IMR-90 (cell line): ENCODE measurements around the gene PRM2. TPM values are rescaled to one million over a fixed set of nuclear protein-coding genes. Genes with fewer than 3 reads are reported as not detected.

Source experiments
- ATAC-seq: fragments of 200-7000 bp; cut with Tn5 transposase; 2 replicates; pipeline ENCODE4 v1.9.1; 2020; ENCODE audit warnings: low read depth, mild to moderate bottlenecking, moderate library complexity
- BruUV-seq: library from RNA; stranded (reverse); fragments of 400-500 nt; replicated peaks from 2 replicates; lab custom pipeline; 2021; lab: Mats Ljungman, UMichigan
- CTCF ChIA-PET: fragments of 300-600 bp; formaldehyde crosslinking; extraction: SDS; loops from one replicate; lab custom pipeline; 2021; ENCODE audit warnings: antibody characterized with exemption; lab: Yijun Ruan, JAX
- POLR2A ChIA-PET: fragments of 300-600 bp; sonication (Branson Sonifier 250); formaldehyde crosslinking; loops from one replicate; lab custom pipeline; 2022; ENCODE audit warnings: antibody characterized with exemption; ENCODE audit not compliant: unreplicated experiment; lab: Charles Lee
- DNase-seq: peaks from one replicate; pipeline ENCODE4 v3.0.0; 2013
- H2AFZ ChIP-seq: replicated peaks from 2 replicates; pipeline ENCODE3; 2013; ENCODE audit warnings: low read length, mild to moderate bottlenecking; ENCODE audit not compliant: poor library complexity
- H2AK5ac ChIP-seq: 2 replicates; pipeline ENCODE4 v1.6.1; 2013; ENCODE audit warnings: low read depth, low read length, inconsistent platforms
- H2AK9ac ChIP-seq: replicated peaks from 2 replicates; pipeline ENCODE3; 2013; ENCODE audit warnings: mild to moderate bottlenecking, low read depth, low read length, moderate library complexity; ENCODE audit not compliant: poor library complexity
- H2BK120ac ChIP-seq: 2 replicates; pipeline ENCODE4 v1.6.1; 2013; ENCODE audit warnings: low read depth, low read length, inconsistent platforms
- H2BK15ac ChIP-seq: 3 replicates; pipeline ENCODE4 v1.6.1; 2013; ENCODE audit warnings: low read depth, low read length, inconsistent platforms
- H2BK20ac ChIP-seq: 2 replicates; pipeline ENCODE4 v1.6.1; 2013; ENCODE audit warnings: low read depth, mild to moderate bottlenecking, inconsistent platforms, low read length, moderate library complexity
- H2BK5ac ChIP-seq: 2 replicates; pipeline ENCODE4 v1.6.1; 2013; ENCODE audit warnings: mild to moderate bottlenecking, low read depth, low read length, inconsistent platforms; ENCODE audit not compliant: poor library complexity, severe bottlenecking
- H3K14ac ChIP-seq: replicated peaks from 2 replicates; pipeline ENCODE4 v1.6.1; 2013; ENCODE audit warnings: low read depth, low read length, inconsistent platforms
- H3K18ac ChIP-seq: 2 replicates; pipeline ENCODE4 v1.6.1; 2013; ENCODE audit warnings: low read depth, low read length, control low read depth
- H3K23ac ChIP-seq: 2 replicates; pipeline ENCODE4 v1.6.1; 2013; ENCODE audit warnings: low read depth, low read length, inconsistent platforms
- H3K27ac ChIP-seq: 2 replicates; pipeline ENCODE4 v1.5.1; 2013; ENCODE audit warnings: mild to moderate bottlenecking, control low read depth, low read length; ENCODE audit not compliant: insufficient read depth
- H3K27me3 ChIP-seq: 2 replicates; pipeline ENCODE4 v1.6.1; 2013; ENCODE audit warnings: low read length; ENCODE audit not compliant: control insufficient read depth, insufficient read depth
- H3K36me3 ChIP-seq: 2 replicates; pipeline ENCODE4 v1.6.1; 2013; ENCODE audit warnings: low read length, mixed read lengths; ENCODE audit not compliant: control insufficient read depth, insufficient read depth
- H3K4ac ChIP-seq: 2 replicates; pipeline ENCODE4 v1.6.1; 2013; ENCODE audit warnings: low read depth, low read length, inconsistent platforms
- H3K4me1 ChIP-seq: 2 replicates; pipeline ENCODE4 v1.6.1; 2013; ENCODE audit warnings: low read length, mixed read lengths; ENCODE audit not compliant: control insufficient read depth, insufficient read depth
- H3K4me2 ChIP-seq: 2 replicates; pipeline ENCODE4 v1.6.1; 2013; ENCODE audit warnings: low read depth, mild to moderate bottlenecking, control low read depth, low read length, moderate library complexity
- H3K4me3 ChIP-seq: 2 replicates; pipeline ENCODE4 v1.5.1; 2013; ENCODE audit warnings: low read depth, mild to moderate bottlenecking, control low read depth, low read length, moderate library complexity; ENCODE audit not compliant: insufficient read depth
- H3K56ac ChIP-seq: 2 replicates; pipeline ENCODE4 v1.6.1; 2013; ENCODE audit warnings: low read length, inconsistent platforms; ENCODE audit not compliant: insufficient read depth; ENCODE audit errors: extremely low read depth
- H3K79me1 ChIP-seq, 2 experiments: 2 replicates each; pipeline ENCODE4 v1.6.1; 2013; ENCODE audit warnings: low read length in 2 of 2, inconsistent platforms in 1 of 2, low read depth in 1 of 2
- H3K9ac ChIP-seq: 2 replicates; pipeline ENCODE4 v1.6.1; 2013; ENCODE audit warnings: low read depth, low read length, control low read depth
- H3K9me1 ChIP-seq: 2 replicates; pipeline ENCODE4 v1.6.1; 2013; ENCODE audit warnings: low read length, inconsistent platforms; ENCODE audit not compliant: insufficient read depth
- H3K9me3 ChIP-seq: 2 replicates; pipeline ENCODE4 v1.6.1; 2013; ENCODE audit warnings: low read length; ENCODE audit not compliant: control insufficient read depth, insufficient read depth
- H4K20me1 ChIP-seq: 2 replicates; pipeline ENCODE4 v1.6.1; 2013; ENCODE audit warnings: low read length, inconsistent platforms; ENCODE audit not compliant: insufficient read depth
- H4K5ac ChIP-seq: 2 replicates; pipeline ENCODE4 v1.6.1; 2013; ENCODE audit warnings: mild to moderate bottlenecking, low read depth, low read length, control low read depth
- H4K8ac ChIP-seq, 2 experiments: 2 replicates each; pipeline ENCODE4 v1.6.1; 2013; ENCODE audit warnings: low read depth in 2 of 2, low read length in 2 of 2, control low read depth in 1 of 2, inconsistent platforms in 1 of 2
- H4K91ac ChIP-seq: 2 replicates; pipeline ENCODE4 v1.6.1; 2013; ENCODE audit warnings: low read depth, low read length, inconsistent platforms; ENCODE audit not compliant: insufficient read depth
- BHLHE40 ChIP-seq: fragments of 150-350 bp; IDR thresholded peaks from 2 replicates; pipeline ENCODE4 v1.6.1; 2016; ENCODE audit warnings: mild to moderate bottlenecking, low read depth, low read length
- ELK1 ChIP-seq: fragments of 150-350 bp; IDR thresholded peaks from 2 replicates; pipeline ENCODE4 v1.6.1; 2016; ENCODE audit warnings: low read depth, mild to moderate bottlenecking, low read length, moderate library complexity, borderline replicate concordance
- MAFK ChIP-seq: IDR thresholded peaks from 2 replicates; pipeline ENCODE4 v1.6.1; 2012; ENCODE audit warnings: low read depth, low read length, improper control_type of control experiment
- POLR2A ChIP-seq: IDR thresholded peaks from 2 replicates; pipeline ENCODE4 v1.6.1; 2012; ENCODE audit warnings: mild to moderate bottlenecking, low read depth, low read length
- RCOR1 ChIP-seq: IDR thresholded peaks from 2 replicates; pipeline ENCODE4 v1.6.1; 2012; ENCODE audit warnings: mild to moderate bottlenecking, low read length, improper control_type of control experiment; ENCODE audit not compliant: insufficient replicate concordance
- WGBS, 2 experiments: methylation state at CpG; one replicate each; pipeline versions ENCODE4 v1.1.5 to v1.1.7; 2013; ENCODE audit warnings: missing lambda C conversion rate in 2 of 2; ENCODE audit not compliant: insufficient read length in 1 of 2; ENCODE audit errors: extremely low coverage in 2 of 2; 5-methylcytosine and 5-hydroxymethylcytosine counted together
- dilution Hi-C: fragments of 300-500 bp; cut with HindIII; formaldehyde crosslinking; loops from one replicate; pipeline ENCODE4 v1.14.3; 2018; ENCODE audit warnings: low sequenced_read_pairs; ENCODE audit not compliant: unreplicated experiment
- in situ Hi-C: fragments of 300-500 bp; cut with MboI; formaldehyde crosslinking; loops from 3 replicates; pipeline ENCODE4 v1.14.3; 2019; ENCODE audit warnings: low sequenced_read_pairs, inconsistent platforms, mixed read lengths
- intact Hi-C: fragments of 100-400 bp; cut with micrococcal nuclease; formaldehyde crosslinking; loops from 2 replicates; pipeline ENCODE4 v1.10.0; 2022
- polyA plus RNA-seq, 3 experiments: library from polyadenylated mRNA; depleted of rRNA; stranded (reverse); fragments of >200 nt; gene quantifications; 2 replicates each; pipeline ENCODE4 v1.2.3, GENCODE V29; 2012; ENCODE audit warnings: low replicate concordance in 1 of 3
- total RNA-seq: library from RNA; depleted of rRNA; stranded (reverse); fragments of >200 nt; gene quantifications from 2 replicates; pipeline ENCODE4 v1.2.3, GENCODE V29; 2012
- TF ChIP-seq, protein P1 (sequence below): conservative IDR thresholded peaks from 2 replicates; pipeline ENCODE4 v1.5.1; 2012; ENCODE audit warnings: mild to moderate bottlenecking, low read depth, low read length, improper control_type of control experiment

Gene PRM2
- total and polyA plus RNA-seq, 2 of the 4 experiments (the other 2 are of a cell fraction), result not detected

DNA sequence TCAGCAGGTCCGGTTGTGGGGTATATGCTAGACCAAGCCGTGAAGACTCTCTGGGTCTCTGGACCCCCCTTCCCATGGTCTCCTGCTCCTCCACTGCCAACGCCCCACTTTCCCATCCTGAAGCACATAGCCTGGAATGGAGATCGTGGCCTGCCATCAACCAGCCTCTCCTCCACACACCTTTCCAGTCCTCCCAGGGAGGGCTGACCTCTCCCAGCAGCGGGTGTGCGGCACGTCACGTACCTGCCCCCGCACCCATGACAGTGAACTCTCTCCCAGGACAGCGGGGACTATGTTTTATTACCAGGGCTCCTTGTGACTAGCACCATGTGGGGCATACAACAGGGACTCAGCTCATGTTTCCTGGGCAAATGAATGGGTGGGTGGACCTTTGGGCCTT is 4.7 kb downstream of the PRM2 start (continued):
- TF ChIP-seq, protein P1, sequence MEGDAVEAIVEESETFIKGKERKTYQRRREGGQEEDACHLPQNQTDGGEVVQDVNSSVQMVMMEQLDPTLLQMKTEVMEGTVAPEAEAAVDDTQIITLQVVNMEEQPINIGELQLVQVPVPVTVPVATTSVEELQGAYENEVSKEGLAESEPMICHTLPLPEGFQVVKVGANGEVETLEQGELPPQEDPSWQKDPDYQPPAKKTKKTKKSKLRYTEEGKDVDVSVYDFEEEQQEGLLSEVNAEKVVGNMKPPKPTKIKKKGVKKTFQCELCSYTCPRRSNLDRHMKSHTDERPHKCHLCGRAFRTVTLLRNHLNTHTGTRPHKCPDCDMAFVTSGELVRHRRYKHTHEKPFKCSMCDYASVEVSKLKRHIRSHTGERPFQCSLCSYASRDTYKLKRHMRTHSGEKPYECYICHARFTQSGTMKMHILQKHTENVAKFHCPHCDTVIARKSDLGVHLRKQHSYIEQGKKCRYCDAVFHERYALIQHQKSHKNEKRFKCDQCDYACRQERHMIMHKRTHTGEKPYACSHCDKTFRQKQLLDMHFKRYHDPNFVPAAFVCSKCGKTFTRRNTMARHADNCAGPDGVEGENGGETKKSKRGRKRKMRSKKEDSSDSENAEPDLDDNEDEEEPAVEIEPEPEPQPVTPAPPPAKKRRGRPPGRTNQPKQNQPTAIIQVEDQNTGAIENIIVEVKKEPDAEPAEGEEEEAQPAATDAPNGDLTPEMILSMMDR, result no peak

DNA sequence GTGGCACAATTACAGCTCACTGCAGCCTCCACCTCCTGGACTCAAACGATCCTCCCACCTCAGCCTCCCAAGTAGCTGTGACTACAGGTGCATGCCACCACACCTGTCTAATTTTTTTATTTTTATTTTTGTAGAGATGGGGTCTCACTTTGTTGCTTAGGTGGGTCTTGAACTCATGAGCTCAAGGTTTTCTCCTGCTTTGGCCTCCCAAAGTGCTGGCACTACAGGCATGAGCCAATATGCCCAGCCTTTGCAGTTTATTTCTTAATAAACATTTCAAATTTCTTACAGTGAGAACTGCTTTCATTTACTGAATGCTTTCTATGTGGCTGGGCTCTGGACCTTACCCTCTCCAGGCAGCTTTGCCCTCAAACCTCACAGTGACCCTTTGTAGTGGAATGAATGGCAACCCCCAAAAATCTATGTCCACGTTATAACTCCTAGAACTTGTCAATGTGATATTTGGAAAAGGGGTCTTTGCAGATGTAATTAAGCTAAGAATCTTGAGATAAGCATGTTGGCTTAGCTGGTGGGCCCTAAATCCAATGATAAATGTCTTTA is 5.6 kb downstream of the PRM2 start:
- H3K56ac ChIP-seq, result no peak overlapping the region
- H3K36me3 ChIP-seq, result no peaks in the 10 kb centered on the region
- DNase-seq (no peak), ATAC-seq (no peak)
- no peak overlapping the region for H2BK120ac ChIP-seq
- dilution Hi-C loops, result no loop called here
- no peak overlapping the region for H2AK9ac ChIP-seq
- BruUV-seq, result no TSS peak
- ChIA-PET POLR2A (no interaction called here), CTCF (no interaction called here)
- TF ChIP-seq BHLHE40 (no peak), MAFK (no peak), ELK1 (no peak), POLR2A (no peak), RCOR1 (no peak)
- H3K9me3 ChIP-seq, result no peaks in the 10 kb centered on the region
- H3K9ac ChIP-seq, result no peak overlapping the region
- no peak overlapping the region for H3K4me3 ChIP-seq
- no peak overlapping the region for H2BK20ac ChIP-seq
- no peak overlapping the region for H2BK15ac ChIP-seq
- no peak overlapping the region for H4K5ac ChIP-seq
- H4K20me1 ChIP-seq, result no peaks in the 10 kb centered on the region
- no peaks in the 10 kb centered on the region for H3K9me1 ChIP-seq
- no peak overlapping the region for H3K14ac ChIP-seq
- H3K4ac ChIP-seq, result no peak overlapping the region
- no peak overlapping the region for H2AK5ac ChIP-seq
- no peak overlapping the region for H2AFZ ChIP-seq
- intact Hi-C loops, result no loop called here
- no peak overlapping the region for H3K18ac ChIP-seq
- no peaks in the 10 kb centered on the region for H3K79me1 ChIP-seq
- in situ Hi-C loops, result no loop called here
- H2BK5ac ChIP-seq, result no peak overlapping the region
- H3K4me1 ChIP-seq, result peaks cover 7% of the 10 kb centered on the region; the same call in 1 of the 2 replicates
- H4K8ac ChIP-seq, result no peak overlapping the region
- H3K4me2 ChIP-seq, result no peak overlapping the region
- no CpG with 5 or more reads among the region's 2 CpGs for WGBS, 2 experiments
- no peak overlapping the region for H4K91ac ChIP-seq
- H3K27ac ChIP-seq, result no peak overlapping the region
- peaks cover 4% of the 10 kb centered on the region for H3K27me3 ChIP-seq
- H3K23ac ChIP-seq, result no peak overlapping the region
